Measurements from ENCODE around the gene DISP1. TPM values are rescaled to one million over a fixed set of nuclear protein-coding genes. Genes with fewer than 3 reads are reported as not detected.

DISP1 gene
- total and polyA plus RNA-seq, 7 donors = 0.46 to 31.3 (median 17.1) TPM

- no peaks in the 10 kb centered on the region for H3K36me3 ChIP-seq
- no peaks in the 10 kb centered on the region for H3K9me3 ChIP-seq
- H3K27me3 ChIP-seq = no peaks in the 10 kb centered on the region
- H3K4me1 ChIP-seq = peaks cover 0 to 60% (median 34%) of the 10 kb centered on the region in 4 donors
- H3K4me3 ChIP-seq = no peak overlapping the region
- TF ChIP-seq CTCF (IDR thresholded peaks at IDR 0.05) = no peak
- no peak for TF ChIP-seq EP300 (IDR thresholded peaks at IDR 0.05)
- no peak for TF ChIP-seq POLR2A (IDR thresholded peaks at IDR 0.05)
- no peak for TF ChIP-seq POLR2AphosphoS5 (IDR thresholded peaks at IDR 0.05)
- 57 to 68% methylated on average over 3 of the region's 3 CpGs for WGBS, 2 donors
- no peak overlapping the region for H3K27ac ChIP-seq
- intact Hi-C loops (cut with DNase I) = no loop called here
- no peak for DNase-seq
Measured at GRCh38 chr1:222823695-222824094, 8.9 kb downstream of the DISP1 start.

GRCh38 chr1:222824641-222825040, 9.8 kb downstream of the DISP1 start:
- no peaks in the 10 kb centered on the region for H3K27me3 ChIP-seq
- no peak for DNase-seq
- no peak overlapping the region for H3K4me3 ChIP-seq
- H3K4me1 ChIP-seq = peaks cover 0 to 65% (median 39%) of the 10 kb centered on the region in 4 donors
- intact Hi-C loops (cut with DNase I) = no loop called here
- H3K36me3 ChIP-seq = no peaks in the 10 kb centered on the region
- TF ChIP-seq CTCF (IDR thresholded peaks at IDR 0.05) (no peak), EP300 (IDR thresholded peaks at IDR 0.05) (no peak), POLR2AphosphoS5 (IDR thresholded peaks at IDR 0.05) (no peak), POLR2A (IDR thresholded peaks at IDR 0.05) (no peak)
- 86 to 93% methylated on average over 3 of the region's 3 CpGs for WGBS, 2 donors
- no peaks in the 10 kb centered on the region for H3K9me3 ChIP-seq
- peak overlapping the region in 1 of 4 donors; percentile 16 for H3K27ac ChIP-seq

GRCh38 chr1:222828939-222829338, 14.1 kb downstream of the DISP1 start:
- peaks cover 0 to 66% (median 40%) of the 10 kb centered on the region in 4 donors for H3K4me1 ChIP-seq
- no peaks in the 10 kb centered on the region for H3K27me3 ChIP-seq
- no peak for DNase-seq
- H3K9me3 ChIP-seq = no peaks in the 10 kb centered on the region
- TF ChIP-seq POLR2AphosphoS5 (IDR thresholded peaks at IDR 0.05) (no peak), CTCF (IDR thresholded peaks at IDR 0.05) (peak in 1 of 4 experiments; percentile 19)
- no peak overlapping the region for H3K4me3 ChIP-seq
- H3K27ac ChIP-seq = peak overlapping the region in 2 of 4 donors; percentile 69 to 70
- H3K36me3 ChIP-seq = no peaks in the 10 kb centered on the region
- intact Hi-C loops (cut with DNase I) = no loop called here

- Histone ChIP-seq H3K27ac (peak overlapping the region in 3 of 4 donors; percentile 51 to 70 (median 69)), H3K9me3 (no peaks in the 10 kb centered on the region), H3K4me1 (peaks cover 0 to 63% (median 38%) of the 10 kb centered on the region in 4 donors), H3K27me3 (no peaks in the 10 kb centered on the region), H3K36me3 (no peaks in the 10 kb centered on the region), H3K4me3 (no peak overlapping the region)
- DNase-seq = no peak
- intact Hi-C loops (cut with DNase I) = no loop called here
- TF ChIP-seq POLR2AphosphoS5 (IDR thresholded peaks at IDR 0.05) (peak in 3 of 4 donors; percentile 45 to 80 (median 57)), POLR2A (IDR thresholded peaks at IDR 0.05) (no peak), CTCF (IDR thresholded peaks at IDR 0.05) (no peak), EP300 (IDR thresholded peaks at IDR 0.05) (peak in 1 of 4 donors; percentile 59)
Measured at GRCh38 chr1:222829868-222830267, 15.0 kb downstream of the DISP1 start.

- H3K27ac ChIP-seq = peak overlapping the region in 2 of 4 donors; percentile 14 to 22
- intact Hi-C loops (cut with DNase I) = no loop called here
- no peaks in the 10 kb centered on the region for H3K27me3 ChIP-seq
- no peaks in the 10 kb centered on the region for H3K36me3 ChIP-seq
- 42 to 81% methylated on average over 2 of the region's 2 CpGs for WGBS, 2 donors
- no peaks in the 10 kb centered on the region for H3K9me3 ChIP-seq
- TF ChIP-seq CTCF (IDR thresholded peaks at IDR 0.05) (no peak), POLR2AphosphoS5 (IDR thresholded peaks at IDR 0.05) (no peak), POLR2A (IDR thresholded peaks at IDR 0.05) (no peak), EP300 (IDR thresholded peaks at IDR 0.05) (no peak)
- H3K4me3 ChIP-seq = no peak overlapping the region
- H3K4me1 ChIP-seq = peaks cover 0 to 47% (median 35%) of the 10 kb centered on the region in 4 donors
- no peak for DNase-seq
Measured at GRCh38 chr1:222833356-222833876, 18.6 kb downstream of the DISP1 start.
